Measurements from ENCODE around the gene LCE5A.

DNA sequence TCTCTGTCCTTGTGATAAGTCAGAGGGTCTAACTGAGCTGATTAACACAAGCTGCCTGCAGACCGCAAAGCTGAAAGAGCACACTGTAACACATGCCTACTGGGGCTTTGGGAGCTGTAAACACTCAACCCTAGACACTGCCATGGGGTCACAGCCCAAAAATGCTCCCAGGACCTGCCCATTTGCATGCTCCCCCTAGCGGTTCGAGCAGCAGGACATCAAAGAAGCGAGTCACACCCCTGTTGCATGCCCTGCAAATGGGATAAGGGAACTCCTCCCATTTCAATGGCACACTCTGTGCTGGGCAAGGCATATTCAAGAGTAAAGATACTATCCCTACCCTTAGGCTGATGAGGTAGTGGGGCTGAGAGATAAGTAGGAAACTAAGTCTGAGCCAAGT, 33.2 kb downstream of the LCE5A start:
- no peak for TF ChIP-seq BCL11A (tag by site-specific recombination; IDR thresholded peaks at IDR 0.05; ENCODE audit: low read depth)
- TF ChIP-seq, protein P1, sequence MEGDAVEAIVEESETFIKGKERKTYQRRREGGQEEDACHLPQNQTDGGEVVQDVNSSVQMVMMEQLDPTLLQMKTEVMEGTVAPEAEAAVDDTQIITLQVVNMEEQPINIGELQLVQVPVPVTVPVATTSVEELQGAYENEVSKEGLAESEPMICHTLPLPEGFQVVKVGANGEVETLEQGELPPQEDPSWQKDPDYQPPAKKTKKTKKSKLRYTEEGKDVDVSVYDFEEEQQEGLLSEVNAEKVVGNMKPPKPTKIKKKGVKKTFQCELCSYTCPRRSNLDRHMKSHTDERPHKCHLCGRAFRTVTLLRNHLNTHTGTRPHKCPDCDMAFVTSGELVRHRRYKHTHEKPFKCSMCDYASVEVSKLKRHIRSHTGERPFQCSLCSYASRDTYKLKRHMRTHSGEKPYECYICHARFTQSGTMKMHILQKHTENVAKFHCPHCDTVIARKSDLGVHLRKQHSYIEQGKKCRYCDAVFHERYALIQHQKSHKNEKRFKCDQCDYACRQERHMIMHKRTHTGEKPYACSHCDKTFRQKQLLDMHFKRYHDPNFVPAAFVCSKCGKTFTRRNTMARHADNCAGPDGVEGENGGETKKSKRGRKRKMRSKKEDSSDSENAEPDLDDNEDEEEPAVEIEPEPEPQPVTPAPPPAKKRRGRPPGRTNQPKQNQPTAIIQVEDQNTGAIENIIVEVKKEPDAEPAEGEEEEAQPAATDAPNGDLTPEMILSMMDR (tag by site-specific recombination; IDR thresholded peaks at IDR 0.05) = no peak
